AG10803 (cell line): ENCODE measurements around the gene TNS3.
A peak's percentile ranks its signal among the peaks of the same experiment; 100 is the strongest.

Source experiments
- DNase-seq: peaks from one replicate; pipeline ENCODE4 v3.0.0; 2010; ENCODE audit warnings: low read depth
- H3K4me3 ChIP-seq: 2 replicates; pipeline ENCODE4 v1.5.1; 2011; ENCODE audit warnings: mild to moderate bottlenecking, low read length, control low read depth
- CTCF ChIP-seq: conservative IDR thresholded peaks from 2 replicates; pipeline ENCODE4 v1.5.1; 2011; ENCODE audit warnings: mild to moderate bottlenecking, low read length, control low read depth, inconsistent platforms

Gene TNS3

GRCh38 chr7:47479821-47480575, 101.9 kb downstream of the TNS3 start:
- H3K4me3 ChIP-seq, result no peak overlapping the region
- DNase-seq, result no peak
- no peak for TF ChIP-seq CTCF

- TF ChIP-seq CTCF, result no peak
- no peak for DNase-seq
- H3K4me3 ChIP-seq, result no peak overlapping the region
These were observed 102.8 kb downstream of the TNS3 start for GRCh38 chr7:47478926-47479711.

- DNase-seq, result peak; percentile 45
- H3K4me3 ChIP-seq, result no peak overlapping the region
- TF ChIP-seq CTCF, result no peak
These were observed 103.9 kb downstream of the TNS3 start for GRCh38 chr7:47478017-47478344.

- H3K4me3 ChIP-seq, result no peak overlapping the region
- no peak for TF ChIP-seq CTCF
- no peak for DNase-seq
These were observed 104.5 kb downstream of the TNS3 start for GRCh38 chr7:47477191-47478016.

- no peak overlapping the region for H3K4me3 ChIP-seq
- TF ChIP-seq CTCF, result no peak
- DNase-seq, result no peak
These were observed 106.1 kb downstream of the TNS3 start for GRCh38 chr7:47475880-47476227.

- H3K4me3 ChIP-seq, result no peak overlapping the region
- peak; percentile 93 for DNase-seq
- no peak for TF ChIP-seq CTCF
These were observed 106.7 kb downstream of the TNS3 start for GRCh38 chr7:47474937-47475879.
